ENCODE measurements around the gene ROBO3.

GRCh38 chr11:124841201-124841600 is 24.0 kb upstream of the ROBO3 start:
- TF ChIP-seq, protein P1, sequence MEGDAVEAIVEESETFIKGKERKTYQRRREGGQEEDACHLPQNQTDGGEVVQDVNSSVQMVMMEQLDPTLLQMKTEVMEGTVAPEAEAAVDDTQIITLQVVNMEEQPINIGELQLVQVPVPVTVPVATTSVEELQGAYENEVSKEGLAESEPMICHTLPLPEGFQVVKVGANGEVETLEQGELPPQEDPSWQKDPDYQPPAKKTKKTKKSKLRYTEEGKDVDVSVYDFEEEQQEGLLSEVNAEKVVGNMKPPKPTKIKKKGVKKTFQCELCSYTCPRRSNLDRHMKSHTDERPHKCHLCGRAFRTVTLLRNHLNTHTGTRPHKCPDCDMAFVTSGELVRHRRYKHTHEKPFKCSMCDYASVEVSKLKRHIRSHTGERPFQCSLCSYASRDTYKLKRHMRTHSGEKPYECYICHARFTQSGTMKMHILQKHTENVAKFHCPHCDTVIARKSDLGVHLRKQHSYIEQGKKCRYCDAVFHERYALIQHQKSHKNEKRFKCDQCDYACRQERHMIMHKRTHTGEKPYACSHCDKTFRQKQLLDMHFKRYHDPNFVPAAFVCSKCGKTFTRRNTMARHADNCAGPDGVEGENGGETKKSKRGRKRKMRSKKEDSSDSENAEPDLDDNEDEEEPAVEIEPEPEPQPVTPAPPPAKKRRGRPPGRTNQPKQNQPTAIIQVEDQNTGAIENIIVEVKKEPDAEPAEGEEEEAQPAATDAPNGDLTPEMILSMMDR (IDR thresholded peaks at IDR 0.05) = no peak
- TF ChIP-seq POLR2A (IDR thresholded peaks at IDR 0.05) = no peak
- TF ChIP-seq POLR2AphosphoS5 (IDR thresholded peaks at IDR 0.05; ENCODE audit: insufficient read depth in 1 of 2, low read depth in 1 of 2) = no peak

All from vagina (tissue), 2 donors.